Testis (tissue), 2 donors: ENCODE data around the gene YBX1.

Source experiments
- POLR2A ChIP-seq: fragments of 450-650 bp; IDR thresholded peaks from one replicate; pipeline ENCODE4 v1.6.1; 2017; ENCODE audit warnings: antibody characterized with exemption, mild to moderate bottlenecking, moderate library complexity
- TF ChIP-seq, protein P1 (sequence below), 3 experiments: fragments of 450-650 bp in 2 of 3; fragments of 200-600 bp in 1 of 3; sonication (generic) in 1 of 3; IDR thresholded peaks; one replicate each; pipeline ENCODE4 v1.5.1; 2016 to 2019; ENCODE audit warnings: antibody characterized with exemption in 3 of 3, mild to moderate bottlenecking in 2 of 3, moderate library complexity in 1 of 3

DNA sequence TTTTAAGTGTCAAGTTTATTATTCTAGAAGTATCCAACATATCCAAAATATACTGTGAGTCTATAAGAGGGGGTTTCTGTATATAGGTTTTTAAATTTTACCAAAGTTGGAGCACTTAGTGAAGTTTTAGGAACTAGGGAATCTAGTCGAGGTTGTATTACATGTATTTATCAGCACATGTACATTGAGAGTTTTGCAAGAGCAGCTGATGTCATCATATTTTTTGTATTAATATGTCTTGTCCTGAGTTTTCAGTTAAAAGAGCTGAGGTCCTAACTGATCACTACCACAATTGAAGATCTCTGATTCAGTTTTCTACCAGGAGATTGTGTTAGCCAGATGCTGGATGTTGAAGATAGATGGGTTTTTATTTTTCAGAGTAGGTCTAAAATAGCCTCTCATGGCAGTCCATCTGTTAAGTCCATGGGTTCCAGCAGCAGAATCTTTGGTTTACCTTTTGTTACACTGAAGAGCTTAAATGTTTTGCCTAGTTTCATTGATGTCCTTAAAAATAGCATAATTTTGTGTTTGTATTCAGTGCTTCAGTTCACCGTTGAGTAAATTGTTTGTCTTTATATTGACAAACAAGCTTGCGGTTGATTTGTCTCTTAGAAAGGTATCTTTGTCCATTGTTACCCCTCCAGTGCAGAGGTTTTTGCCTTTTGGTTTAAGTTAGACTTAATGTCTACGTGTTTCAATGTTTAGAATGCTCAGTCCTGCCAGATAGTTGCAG is 16.0 kb downstream of the YBX1 start:
- TF ChIP-seq, protein P1, sequence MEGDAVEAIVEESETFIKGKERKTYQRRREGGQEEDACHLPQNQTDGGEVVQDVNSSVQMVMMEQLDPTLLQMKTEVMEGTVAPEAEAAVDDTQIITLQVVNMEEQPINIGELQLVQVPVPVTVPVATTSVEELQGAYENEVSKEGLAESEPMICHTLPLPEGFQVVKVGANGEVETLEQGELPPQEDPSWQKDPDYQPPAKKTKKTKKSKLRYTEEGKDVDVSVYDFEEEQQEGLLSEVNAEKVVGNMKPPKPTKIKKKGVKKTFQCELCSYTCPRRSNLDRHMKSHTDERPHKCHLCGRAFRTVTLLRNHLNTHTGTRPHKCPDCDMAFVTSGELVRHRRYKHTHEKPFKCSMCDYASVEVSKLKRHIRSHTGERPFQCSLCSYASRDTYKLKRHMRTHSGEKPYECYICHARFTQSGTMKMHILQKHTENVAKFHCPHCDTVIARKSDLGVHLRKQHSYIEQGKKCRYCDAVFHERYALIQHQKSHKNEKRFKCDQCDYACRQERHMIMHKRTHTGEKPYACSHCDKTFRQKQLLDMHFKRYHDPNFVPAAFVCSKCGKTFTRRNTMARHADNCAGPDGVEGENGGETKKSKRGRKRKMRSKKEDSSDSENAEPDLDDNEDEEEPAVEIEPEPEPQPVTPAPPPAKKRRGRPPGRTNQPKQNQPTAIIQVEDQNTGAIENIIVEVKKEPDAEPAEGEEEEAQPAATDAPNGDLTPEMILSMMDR (IDR thresholded peaks at IDR 0.05) = no peak
- TF ChIP-seq POLR2A = no peak
